Karpas-422 (cell line): ENCODE measurements around the gene AKAP12. TPM values are rescaled to one million over a fixed set of nuclear protein-coding genes. Genes with fewer than 3 reads are reported as not detected.

Experiments
- DNase-seq: peaks from one replicate; pipeline ENCODE4 v3.0.0-alpha.2; 2015
- H2AFZ ChIP-seq: fragments of 200-600 bp; sonication (generic); 2 replicates; pipeline ENCODE4 v1.6.1; 2014; ENCODE audit warnings: antibody characterized with exemption, low read length, mixed read lengths
- H3K27ac ChIP-seq: fragments of 200-600 bp; sonication (generic); 2 replicates; pipeline ENCODE4 v1.5.1; 2014; ENCODE audit warnings: mild to moderate bottlenecking, low read length, moderate library complexity
- H3K27me3 ChIP-seq: fragments of 200-600 bp; sonication (generic); 2 replicates; pipeline ENCODE4 v1.6.1; 2014; ENCODE audit warnings: low read length, mixed read lengths
- H3K36me3 ChIP-seq: fragments of 200-600 bp; sonication (generic); 2 replicates; pipeline ENCODE4 v1.6.1; 2014; ENCODE audit warnings: low read length, mixed read lengths; ENCODE audit not compliant: insufficient read depth
- H3K4me1 ChIP-seq: fragments of 200-600 bp; sonication (generic); 2 replicates; pipeline ENCODE4 v1.6.1; 2014; ENCODE audit warnings: mild to moderate bottlenecking, low read length, mixed read lengths
- H3K4me2 ChIP-seq: fragments of 200-600 bp; sonication (generic); 2 replicates; pipeline ENCODE4 v1.6.1; 2014; ENCODE audit warnings: low read length, low read depth, mild to moderate bottlenecking; ENCODE audit not compliant: poor library complexity, severe bottlenecking
- H3K4me3 ChIP-seq: fragments of 200-600 bp; sonication (generic); 2 replicates; pipeline ENCODE4 v1.5.1; 2014; ENCODE audit warnings: mild to moderate bottlenecking, antibody characterized with exemption, low read length, mixed read lengths
- H3K79me2 ChIP-seq: fragments of 200-600 bp; sonication (generic); 2 replicates; pipeline ENCODE4 v1.6.1; 2014; ENCODE audit warnings: mild to moderate bottlenecking, low read length, mixed read lengths
- H3K9ac ChIP-seq: fragments of 200-600 bp; sonication (generic); 2 replicates; pipeline ENCODE4 v1.6.0; 2014; ENCODE audit warnings: low read length
- H3K9me2 ChIP-seq: fragments of 200-600 bp; sonication (generic), shearing (Covaris generic); replicated peaks from 2 replicates; pipeline ENCODE4 v1.6.0; 2014; ENCODE audit warnings: mild to moderate bottlenecking, low read length, moderate library complexity; ENCODE audit not compliant: insufficient read depth
- H3K9me3 ChIP-seq: fragments of 300-700, 200-600 bp; sonication (generic); 2 replicates; pipeline ENCODE4 v1.6.1; 2014; ENCODE audit warnings: low read length, mixed read lengths
- H4K20me1 ChIP-seq: fragments of 200-600 bp; sonication (generic); 2 replicates; pipeline ENCODE4 v1.6.1; 2014; ENCODE audit warnings: mild to moderate bottlenecking, antibody characterized with exemption, low read length, low read depth; ENCODE audit not compliant: insufficient read depth
- total RNA-seq: library from RNA; depleted of rRNA; stranded (reverse); fragments of >200 nt; shearing (Covaris generic); gene quantifications from 2 replicates; pipeline ENCODE4 v1.2.3, GENCODE V29; 2014; ENCODE audit warnings: low replicate concordance

The AKAP12 gene
- total RNA-seq, 1 experiment from 2014 or later: not detected

DNA sequence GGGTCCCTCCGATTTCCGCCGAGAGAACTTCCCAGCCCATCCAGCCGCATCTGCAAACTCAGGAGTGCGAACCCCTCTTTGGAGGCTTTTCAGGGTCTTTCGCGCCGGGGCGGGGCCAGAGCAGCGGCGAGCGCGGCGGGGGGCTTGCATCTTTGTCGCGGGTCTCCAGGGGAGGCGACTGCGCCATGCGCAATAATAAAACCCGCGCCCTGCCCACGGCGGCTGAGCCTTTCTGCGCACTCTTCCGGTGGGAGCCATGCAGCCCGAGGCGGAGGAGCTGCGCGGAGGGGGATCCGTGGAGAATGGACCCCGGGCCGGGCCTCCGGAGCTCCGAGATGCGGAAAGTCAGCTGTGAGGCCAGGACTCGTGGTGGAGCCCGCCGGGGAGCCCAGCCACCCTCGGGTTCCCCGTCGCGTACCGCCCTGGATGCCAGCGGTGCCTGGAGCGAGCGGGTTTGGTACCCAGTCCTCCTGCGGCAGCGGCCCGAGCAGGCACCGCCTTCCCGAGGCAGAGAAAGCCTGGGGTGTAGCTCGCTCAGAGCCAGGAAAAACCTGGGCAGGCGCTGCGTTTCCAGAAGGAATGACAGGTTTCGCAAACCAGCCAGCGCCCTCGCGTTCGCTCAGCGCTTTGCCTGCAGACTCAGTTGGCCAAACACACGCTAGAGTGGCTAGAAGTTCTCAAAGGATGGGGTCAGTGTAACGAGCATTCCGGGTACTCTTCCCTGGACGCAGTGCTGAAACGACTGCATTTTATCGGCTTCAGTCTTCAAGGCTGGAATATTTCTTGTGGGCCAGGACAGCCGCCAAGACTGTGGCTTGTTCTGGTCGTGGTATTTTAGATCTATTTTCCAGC lies 1.2 kb downstream of the AKAP12 start:
- no peak overlapping the region for H3K4me3 ChIP-seq
- no peaks in the 10 kb centered on the region for H3K9me2 ChIP-seq
- no peaks in the 10 kb centered on the region for H3K79me2 ChIP-seq
- no peak overlapping the region for H3K27ac ChIP-seq
- no peak for DNase-seq
- no peak overlapping the region for H3K9ac ChIP-seq
- no peaks in the 10 kb centered on the region for H3K4me1 ChIP-seq
- H4K20me1 ChIP-seq: no peaks in the 10 kb centered on the region
- H3K9me3 ChIP-seq: no peaks in the 10 kb centered on the region
- H3K27me3 ChIP-seq: no peaks in the 10 kb centered on the region
- H3K36me3 ChIP-seq: no peaks in the 10 kb centered on the region
- no peak overlapping the region for H3K4me2 ChIP-seq
- H2AFZ ChIP-seq: no peak overlapping the region

DNA sequence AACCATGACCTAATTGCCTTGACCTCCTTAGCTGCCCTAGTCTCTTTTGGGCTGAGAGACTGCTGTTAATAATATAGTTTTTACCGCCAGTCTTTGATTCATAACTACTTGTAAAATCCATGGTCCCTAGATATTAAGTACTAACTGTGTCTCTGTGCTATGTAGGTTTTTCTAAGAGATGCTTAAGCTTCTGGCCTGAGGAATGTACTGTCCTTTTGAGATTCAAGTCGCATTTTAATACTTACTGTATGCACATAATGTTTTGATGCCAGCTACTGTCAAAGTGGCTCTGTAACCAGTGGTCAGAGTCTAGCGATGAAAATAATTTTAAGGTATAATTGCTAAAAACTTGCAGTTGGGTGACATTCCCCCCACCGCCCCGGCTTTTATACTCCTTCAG lies 2.1 kb downstream of the AKAP12 start:
- Histone ChIP-seq H3K4me3 (no peak overlapping the region), H4K20me1 (no peaks in the 10 kb centered on the region), H3K36me3 (no peaks in the 10 kb centered on the region), H2AFZ (no peak overlapping the region), H3K4me1 (no peaks in the 10 kb centered on the region), H3K9me2 (no peaks in the 10 kb centered on the region), H3K27me3 (no peaks in the 10 kb centered on the region), H3K27ac (no peak overlapping the region), H3K79me2 (no peaks in the 10 kb centered on the region), H3K4me2 (no peak overlapping the region), H3K9me3 (no peaks in the 10 kb centered on the region), H3K9ac (no peak overlapping the region)
- no peak for DNase-seq

DNA sequence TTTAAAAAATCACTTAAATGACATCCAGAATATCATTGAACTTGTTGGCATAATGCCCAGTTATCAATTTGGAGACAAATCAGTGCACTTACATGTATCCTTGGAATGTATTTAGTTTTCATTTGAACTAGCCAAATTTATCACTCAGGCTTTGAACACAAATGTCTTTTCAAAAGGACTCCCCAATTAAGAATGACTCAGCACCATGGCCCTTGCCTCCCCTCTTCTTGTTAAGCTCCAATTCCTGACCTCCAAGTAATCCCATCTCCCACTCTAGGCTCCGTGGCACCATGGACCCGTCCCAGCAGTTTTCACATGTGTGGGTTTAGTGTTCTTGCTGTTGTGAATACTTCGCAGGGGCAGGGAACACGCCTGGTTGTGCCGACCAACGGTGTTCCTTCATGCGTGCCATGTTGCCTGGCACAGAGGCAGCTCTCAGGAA lies 2.7 kb downstream of the AKAP12 start:
- no peak overlapping the region for H3K4me2 ChIP-seq

DNA sequence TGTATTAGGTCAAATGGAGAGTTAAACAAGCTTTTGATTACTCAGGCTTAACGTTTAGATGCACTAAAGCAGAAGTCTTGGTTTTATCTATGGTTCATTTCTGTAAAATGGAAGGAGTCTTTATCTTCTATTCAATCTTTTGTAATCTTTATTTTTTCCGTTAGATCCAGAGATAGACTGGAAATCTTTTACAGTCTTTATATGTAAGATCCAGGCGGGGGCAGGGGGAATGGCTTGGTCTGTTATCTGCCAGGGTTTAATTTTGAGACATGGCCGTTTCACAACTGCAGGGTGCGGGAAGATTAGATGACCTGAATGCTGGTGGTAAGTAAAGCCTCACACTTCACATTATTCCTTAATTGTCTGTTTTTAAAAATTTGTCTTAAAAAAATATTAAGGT lies 3.7 kb downstream of the AKAP12 start:
- Histone ChIP-seq H3K9me2 (no peaks in the 10 kb centered on the region), H3K9me3 (no peaks in the 10 kb centered on the region), H3K4me1 (no peaks in the 10 kb centered on the region), H3K27me3 (no peaks in the 10 kb centered on the region), H3K4me2 (no peak overlapping the region), H3K4me3 (no peak overlapping the region), H3K27ac (no peak overlapping the region), H3K79me2 (no peaks in the 10 kb centered on the region), H4K20me1 (no peaks in the 10 kb centered on the region), H3K36me3 (no peaks in the 10 kb centered on the region), H3K9ac (no peak overlapping the region), H2AFZ (no peak overlapping the region)
- DNase-seq: no peak

More for the DNA sequence above, 2.7 kb downstream of the AKAP12 start:
- Histone ChIP-seq H3K4me1 (no peaks in the 10 kb centered on the region), H3K27me3 (no peaks in the 10 kb centered on the region), H3K4me3 (no peak overlapping the region), H3K27ac (no peak overlapping the region), H3K9ac (no peak overlapping the region), H2AFZ (no peak overlapping the region), H3K79me2 (no peaks in the 10 kb centered on the region), H3K36me3 (no peaks in the 10 kb centered on the region), H3K9me3 (no peaks in the 10 kb centered on the region), H4K20me1 (no peaks in the 10 kb centered on the region), H3K9me2 (no peaks in the 10 kb centered on the region)
- DNase-seq: no peak

DNA sequence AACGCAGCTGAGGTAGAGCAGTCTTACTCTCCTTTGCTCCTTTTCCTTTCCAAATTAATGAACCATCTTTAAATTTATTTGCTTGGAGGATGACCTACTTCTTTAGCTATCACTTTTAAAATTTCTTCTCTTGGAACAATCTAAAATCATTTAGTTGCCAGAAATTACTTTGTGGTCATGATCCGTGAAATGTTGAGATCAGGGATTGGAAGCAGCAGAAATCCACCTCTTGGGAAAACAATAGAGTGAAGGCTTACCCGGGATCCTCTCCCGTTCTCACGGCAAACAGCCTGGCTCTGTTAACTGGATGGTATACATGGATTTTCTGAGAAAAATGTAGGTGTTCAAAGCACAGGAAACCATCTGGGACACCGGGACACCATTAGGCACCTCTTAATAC lies 7.7 kb downstream of the AKAP12 start:
- no peaks in the 10 kb centered on the region for H3K27me3 ChIP-seq
- H3K9me3 ChIP-seq: no peaks in the 10 kb centered on the region
- DNase-seq: no peak
- no peaks in the 10 kb centered on the region for H3K9me2 ChIP-seq
- no peaks in the 10 kb centered on the region for H4K20me1 ChIP-seq
- no peak overlapping the region for H3K9ac ChIP-seq
- no peak overlapping the region for H3K4me2 ChIP-seq
- no peaks in the 10 kb centered on the region for H3K79me2 ChIP-seq
- no peaks in the 10 kb centered on the region for H3K4me1 ChIP-seq
- no peak overlapping the region for H3K27ac ChIP-seq
- no peak overlapping the region for H3K4me3 ChIP-seq
- no peaks in the 10 kb centered on the region for H3K36me3 ChIP-seq
- H2AFZ ChIP-seq: no peak overlapping the region

DNA sequence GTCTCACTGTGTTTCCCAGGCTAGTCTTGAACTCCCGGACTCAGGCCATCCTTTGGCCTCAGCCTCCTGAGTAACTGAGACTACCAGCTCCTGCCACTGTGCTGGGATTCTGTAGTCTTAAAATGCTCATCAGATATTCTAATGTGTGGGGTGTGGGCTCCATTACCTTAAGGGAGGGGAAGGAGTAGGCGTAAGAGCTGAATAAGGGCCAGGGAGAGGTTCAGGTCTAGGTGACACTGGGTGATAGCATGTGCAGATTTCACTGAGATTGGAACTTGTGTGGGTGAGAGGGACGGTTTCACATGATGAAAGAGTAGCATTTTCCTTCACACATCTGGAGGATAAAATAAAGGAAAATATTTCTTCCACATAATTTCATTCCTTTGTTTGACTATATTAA lies 8.5 kb downstream of the AKAP12 start:
- no peaks in the 10 kb centered on the region for H3K9me3 ChIP-seq
- no peak overlapping the region for H2AFZ ChIP-seq
- no peaks in the 10 kb centered on the region for H4K20me1 ChIP-seq
- no peak overlapping the region for H3K4me3 ChIP-seq
- H3K27ac ChIP-seq: no peak overlapping the region
- H3K9me2 ChIP-seq: no peaks in the 10 kb centered on the region
- H3K4me1 ChIP-seq: no peaks in the 10 kb centered on the region
- no peaks in the 10 kb centered on the region for H3K79me2 ChIP-seq
- no peak overlapping the region for H3K4me2 ChIP-seq
- H3K36me3 ChIP-seq: no peaks in the 10 kb centered on the region
- H3K27me3 ChIP-seq: no peaks in the 10 kb centered on the region
- DNase-seq: no peak
- no peak overlapping the region for H3K9ac ChIP-seq

DNA sequence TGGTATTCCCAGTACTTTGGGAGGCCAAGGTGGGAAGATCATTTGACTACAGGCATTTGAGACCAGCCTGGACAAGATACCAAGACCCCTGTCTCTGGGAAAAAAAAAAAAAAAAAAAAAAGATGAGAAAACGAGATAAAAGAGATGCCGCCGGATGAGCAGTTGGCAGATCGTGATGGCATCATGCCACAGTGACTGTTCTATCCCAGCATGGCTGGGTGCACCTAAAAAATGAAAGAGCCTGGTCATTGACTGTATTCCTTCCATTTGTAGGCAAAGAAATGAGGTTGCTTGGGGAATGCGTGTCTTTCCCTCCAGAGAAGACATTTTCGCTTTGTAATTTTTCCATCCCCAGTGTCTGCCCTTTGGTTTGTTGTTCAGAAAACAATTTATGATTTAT lies 12.9 kb downstream of the AKAP12 start:
- Histone ChIP-seq H3K79me2 (no peaks in the 10 kb centered on the region), H3K4me1 (no peaks in the 10 kb centered on the region)

DNA sequence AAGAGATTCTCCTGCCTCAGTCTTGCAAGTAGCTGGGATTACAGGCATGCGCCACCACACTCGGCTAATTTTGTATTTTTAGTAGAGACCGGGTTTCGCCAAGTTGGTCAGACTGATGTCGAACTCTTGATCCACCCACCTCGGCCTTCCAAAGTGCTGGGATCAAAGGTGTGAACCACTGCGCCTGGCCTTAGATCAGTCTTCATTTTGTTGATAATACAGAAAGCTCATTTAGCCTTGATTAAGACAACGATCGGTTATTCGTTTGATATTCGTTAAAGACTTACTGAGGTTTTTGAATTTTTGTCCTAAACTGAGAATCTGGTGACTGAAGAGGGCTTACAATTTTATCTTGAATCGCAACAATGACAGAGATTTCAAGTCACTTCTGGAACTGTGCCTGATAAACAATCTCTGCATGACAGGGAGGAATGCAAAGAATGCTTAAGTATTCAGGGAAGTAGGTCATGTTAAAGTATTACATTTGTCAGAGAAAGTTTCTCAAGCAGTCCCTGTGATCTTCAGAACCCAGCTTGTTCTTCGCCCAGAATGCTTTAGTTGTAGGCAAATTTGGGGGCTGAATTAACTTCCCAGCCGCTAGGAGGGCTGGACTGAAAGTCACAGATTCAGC lies 14.8 kb downstream of the AKAP12 start:
- Histone ChIP-seq H3K9ac (no peak overlapping the region), H3K4me1 (no peaks in the 10 kb centered on the region), H3K79me2 (no peaks in the 10 kb centered on the region), H3K9me2 (no peaks in the 10 kb centered on the region), H3K36me3 (no peaks in the 10 kb centered on the region), H3K9me3 (no peaks in the 10 kb centered on the region), H3K4me2 (no peak overlapping the region), H2AFZ (no peak overlapping the region), H4K20me1 (no peaks in the 10 kb centered on the region), H3K27me3 (no peaks in the 10 kb centered on the region), H3K4me3 (no peak overlapping the region), H3K27ac (no peak overlapping the region)
- peak; percentile 27 for DNase-seq

More for the DNA sequence above, 12.9 kb downstream of the AKAP12 start:
- H2AFZ ChIP-seq: no peak overlapping the region
- DNase-seq: no peak
- H3K4me2 ChIP-seq: no peak overlapping the region
- no peaks in the 10 kb centered on the region for H4K20me1 ChIP-seq
- H3K36me3 ChIP-seq: no peaks in the 10 kb centered on the region
- no peaks in the 10 kb centered on the region for H3K9me2 ChIP-seq
- no peak overlapping the region for H3K4me3 ChIP-seq
- H3K27ac ChIP-seq: no peak overlapping the region
- H3K27me3 ChIP-seq: no peaks in the 10 kb centered on the region
- H3K9me3 ChIP-seq: no peaks in the 10 kb centered on the region
- H3K9ac ChIP-seq: no peak overlapping the region
